Gastrocnemius medialis (tissue), 4 donors: ENCODE data around the gene CFHR3. TPM values are rescaled to one million over a fixed set of nuclear protein-coding genes. Genes with fewer than 3 reads are reported as not detected.
"Not testable (repeated sequence)": the region's sequence is repeated elsewhere in the genome, so short reads cannot be mapped to it uniquely, and the experiment has no call there.

ENCODE experiments used
- ATAC-seq, 2 donors: fragments of 150-250 bp; one replicate each; pipeline ENCODE4 v1.9.1; 2016
- DNase-seq, 2 donors: peaks; one replicate each; pipeline ENCODE4 v3.0.0-alpha.2; 2019
- H3K27ac ChIP-seq, 4 donors: fragments of 200-600 bp; sonication (generic); 1 replicate in 1 of 4; 2 replicates in 3 of 4; pipeline ENCODE4 v1.5.1; 2016 to 2018; ENCODE audit warnings: mild to moderate bottlenecking in 2 of 4, moderate library complexity in 1 of 4
- H3K27me3 ChIP-seq, 3 donors: fragments of 200-600 bp; sonication (generic) in 2 of 3; 1 replicate in 1 of 3; 2 replicates in 2 of 3; pipeline versions ENCODE4 v1.5.1 to v1.6.0; 2016 to 2019; ENCODE audit warnings: mild to moderate bottlenecking in 1 of 3, moderate library complexity in 1 of 3
- H3K36me3 ChIP-seq, 2 donors: fragments of 200-600 bp; sonication (generic) in 1 of 2; one replicate each; pipeline ENCODE4 v1.5.1; 2017 to 2018
- H3K4me1 ChIP-seq, 2 donors: fragments of 200-600 bp; sonication (generic) in 1 of 2; one replicate each; pipeline ENCODE4 v1.5.1; 2016 to 2017; ENCODE audit warnings: mild to moderate bottlenecking in 2 of 2
- H3K4me3 ChIP-seq, 4 donors: fragments of 200-600 bp; sonication (generic) in 3 of 4; 1 replicate in 1 of 4; 2 replicates in 3 of 4; pipeline ENCODE4 v1.5.1; 2016 to 2019; ENCODE audit warnings: mild to moderate bottlenecking in 2 of 4
- H3K9me3 ChIP-seq, 3 donors: fragments of 200-600 bp; sonication (generic) in 2 of 3; 1 replicate in 1 of 3; 2 replicates in 2 of 3; pipeline ENCODE4 v1.5.1; 2016 to 2019
- CTCF ChIP-seq, 5 experiments: fragments of 450-650 bp in 3 of 5; fragments of 200-600 bp in 2 of 5; sonication (generic) in 2 of 5; IDR thresholded peaks in 4 of 5; conservative IDR thresholded peaks in 1 of 5; 1 replicate in 4 of 5; 2 replicates in 1 of 5; pipeline ENCODE4 v1.5.1; 2016 to 2019; ENCODE audit warnings: antibody characterized with exemption in 5 of 5, mild to moderate bottlenecking in 3 of 5, moderate library complexity in 3 of 5
- POLR2A ChIP-seq, 2 donors: fragments of 450-650 bp; IDR thresholded peaks; one replicate each; pipeline ENCODE4 v1.6.1; 2017; ENCODE audit warnings: antibody characterized with exemption in 2 of 2, mild to moderate bottlenecking in 2 of 2, moderate library complexity in 2 of 2
- in situ Hi-C, 4 donors: fragments of 200-750 bp; cut with MboI; loops; one replicate each; pipeline versions ENCODE4 v1.15.0 to v1.8.0; 2017; ENCODE audit warnings: low sequenced_read_pairs in 4 of 4
- intact Hi-C: fragments of 100-400 bp; cut with DNase I; formaldehyde crosslinking; loops from one replicate; pipeline ENCODE4 v1.15.1; 2023; ENCODE audit warnings: low total_unique reads
- total RNA-seq, 4 donors: library from RNA; depleted of rRNA; stranded (reverse); fragments of >200 nt; gene quantifications; one replicate each; pipeline versions ENCODE4 v1.1.0 to v1.2.3, GENCODE V29; 2016

CFHR3 gene
- total RNA-seq, 4 donors from 2014 or later = 0.49 to 1.5 TPM; not detected in 2

- no peak for TF ChIP-seq CTCF (IDR thresholded peaks at IDR 0.05 in 4 of 5, conservative IDR thresholded peaks at IDR 0.05 in 1 of 5)
- TF ChIP-seq POLR2A (IDR thresholded peaks at IDR 0.05) = no peak
- intact Hi-C loops = no loop called here
- no peaks in the 10 kb centered on the region for H3K4me1 ChIP-seq
- in situ Hi-C loops = no loop called here
- no peaks in the 10 kb centered on the region for H3K27me3 ChIP-seq
- H3K27ac ChIP-seq = no peak overlapping the region
- no peaks in the 10 kb centered on the region for H3K9me3 ChIP-seq
- ATAC-seq (no peak), DNase-seq (no peak)
- no peaks in the 10 kb centered on the region for H3K36me3 ChIP-seq
- no peak overlapping the region for H3K4me3 ChIP-seq
These were observed 34.0 kb downstream of the CFHR3 start for GRCh38 chr1:196808529-196809235.

GRCh38 chr1:196817442-196817841 lies 42.8 kb downstream of the CFHR3 start:
- in situ Hi-C loops, H3K9me3 ChIP-seq, H3K4me1 ChIP-seq, H3K4me3 ChIP-seq, DNase-seq, H3K27ac ChIP-seq, H3K36me3 ChIP-seq, intact Hi-C loops, ATAC-seq, H3K27me3 ChIP-seq: not testable (repeated sequence)

GRCh38 chr1:196819531-196819930 lies 44.9 kb downstream of the CFHR3 start, which contains the start of gene CFHR1:
Gene CFHR1 (plus strand): TSS chr1:196819731. CDS start chr1:196819845, 114 bp downstream.
- H3K4me1 ChIP-seq, H3K9me3 ChIP-seq, H3K27me3 ChIP-seq, H3K36me3 ChIP-seq, intact Hi-C loops, H3K27ac ChIP-seq, ATAC-seq, DNase-seq, H3K4me3 ChIP-seq, in situ Hi-C loops: not testable (repeated sequence)

- DNase-seq, H3K27ac ChIP-seq, ATAC-seq, H3K9me3 ChIP-seq, H3K4me3 ChIP-seq, intact Hi-C loops, H3K36me3 ChIP-seq, H3K4me1 ChIP-seq, H3K27me3 ChIP-seq, in situ Hi-C loops: not testable (repeated sequence)
These were observed 53.2 kb downstream of the CFHR3 start for GRCh38 chr1:196827860-196828259.

Other genes with a start within 250 kb of the CFHR3 start
- gene KCNT2, start 166.4 kb upstream of the CFHR3 start, total RNA-seq = under 1 TPM in 3 of 4 donors, not detected in 1; 0.35 to 0.88 (median 0.51) TPM
- gene CFH, start 122.8 kb upstream of the CFHR3 start, total RNA-seq = 10 to 100 TPM; 12.2 to 35.1 (median 24.3) TPM
- gene CFHR1, start 44.9 kb downstream of the CFHR3 start, total RNA-seq = 1 to 10 TPM in 1 of 4 donors, under 1 TPM in 1, not detected in 2; 0.52 to 1.6 TPM
- gene CFHR4, start 113.2 kb downstream of the CFHR3 start, total RNA-seq = under 1 TPM in 1 of 4 donors, not detected in 3; 0.20 TPM
- under 1 TPM in 2 of 4 donors, not detected in 2; 0.59 to 0.69 TPM for gene CFHR2, start 168.9 kb downstream of the CFHR3 start, total RNA-seq
- not detected for gene CFHR5, start 202.7 kb downstream of the CFHR3 start, total RNA-seq